HG03139 (cell line): ENCODE measurements around the gene HNF4A.

Experiments
- ATAC-seq: cut with Tn5 transposase; IDR thresholded peaks from one replicate; pipeline ENCODE4 v1.9.1; 2021; ENCODE audit not compliant: unreplicated experiment

The HNF4A gene

DNA sequence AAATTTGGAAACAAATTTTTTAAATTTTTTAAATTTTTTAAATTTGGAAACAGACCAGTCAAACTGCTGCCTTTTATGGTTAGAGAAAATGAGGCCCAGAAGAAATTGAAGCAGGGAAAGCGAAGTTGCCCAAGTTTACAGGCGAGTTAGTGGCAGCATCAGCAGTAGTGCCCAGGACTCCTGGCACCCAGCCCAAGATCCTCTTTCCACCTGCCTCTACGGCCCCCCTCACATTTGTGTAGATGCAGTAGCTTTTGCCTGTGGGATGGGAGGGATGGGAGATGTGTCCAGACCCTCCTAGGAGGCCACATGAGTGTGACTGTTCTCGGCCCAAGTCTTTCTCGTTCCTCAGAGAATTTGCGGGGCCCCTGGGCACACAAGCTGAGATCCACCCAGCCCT lies 49.8 kb downstream of the HNF4A start:
- ATAC-seq, result no peak

GRCh38 chr20:44405785-44406571 lies 50.5 kb downstream of the HNF4A start:
- no peak for ATAC-seq

GRCh38 chr20:44406572-44407137 lies 51.2 kb downstream of the HNF4A start:
- ATAC-seq, result no peak

GRCh38 chr20:44407402-44408184 lies 52.1 kb downstream of the HNF4A start:
- ATAC-seq, result no peak

DNA sequence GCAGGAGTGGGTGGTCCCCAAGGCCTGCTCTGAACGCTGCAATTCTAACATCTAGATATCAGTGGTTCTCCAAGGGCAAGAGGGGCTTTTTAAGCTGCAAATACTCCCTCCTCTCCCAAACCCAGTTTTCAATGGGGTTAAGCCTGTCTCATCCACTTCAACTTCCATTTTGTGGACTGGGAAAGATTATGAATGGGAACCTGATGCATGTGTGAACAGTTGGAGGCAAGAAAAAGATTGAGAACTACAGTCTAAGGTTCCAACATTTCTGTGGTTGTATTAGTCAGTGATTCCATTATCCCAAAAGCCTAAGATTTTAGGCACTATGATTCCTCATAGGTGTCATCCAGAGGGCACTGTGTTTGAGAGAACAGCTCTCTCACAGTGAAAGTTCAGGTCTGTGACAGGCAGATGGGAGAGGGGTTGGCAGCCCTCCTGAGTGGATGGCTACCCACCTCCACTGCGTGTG lies 53.7 kb downstream of the HNF4A start:
- no peak for ATAC-seq

GRCh38 chr20:44410583-44411019 lies 55.1 kb downstream of the HNF4A start:
- no peak for ATAC-seq

GRCh38 chr20:44411020-44411756 lies 55.7 kb downstream of the HNF4A start:
- no peak for ATAC-seq

DNA sequence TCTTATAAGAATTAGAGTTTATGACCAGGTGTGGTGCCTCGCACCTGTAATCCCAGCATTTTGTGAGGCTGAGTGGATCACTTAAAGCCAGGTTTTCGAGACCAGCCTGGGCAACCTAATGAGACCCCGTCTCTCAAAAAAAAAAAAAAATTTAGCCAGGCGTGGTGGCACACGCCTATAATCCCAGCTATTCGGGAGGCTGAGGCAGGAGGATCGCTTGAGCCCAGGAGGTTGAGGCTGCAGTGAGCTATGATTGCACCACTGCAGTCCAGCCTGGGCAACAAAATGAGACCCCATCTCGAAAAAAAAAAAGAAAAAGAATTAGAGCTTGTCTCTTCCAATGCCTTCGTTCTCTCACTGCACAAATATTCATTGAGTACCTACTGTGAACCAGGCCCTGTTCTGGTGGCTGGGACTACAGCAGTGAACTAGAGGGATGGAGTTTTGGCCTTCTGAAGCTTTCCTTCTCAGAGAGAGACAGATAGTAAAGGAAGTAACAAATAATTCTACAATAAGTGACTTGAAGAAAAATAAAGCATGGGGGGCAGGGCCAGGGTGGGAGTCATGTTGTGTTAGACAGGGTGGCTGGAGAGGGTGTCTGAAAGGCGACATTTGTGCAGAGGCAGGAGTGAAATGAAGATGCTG lies 56.4 kb downstream of the HNF4A start:
- ATAC-seq, result no peak

- no peak for ATAC-seq
Measured at GRCh38 chr20:44412402-44413144, 57.1 kb downstream of the HNF4A start.

DNA sequence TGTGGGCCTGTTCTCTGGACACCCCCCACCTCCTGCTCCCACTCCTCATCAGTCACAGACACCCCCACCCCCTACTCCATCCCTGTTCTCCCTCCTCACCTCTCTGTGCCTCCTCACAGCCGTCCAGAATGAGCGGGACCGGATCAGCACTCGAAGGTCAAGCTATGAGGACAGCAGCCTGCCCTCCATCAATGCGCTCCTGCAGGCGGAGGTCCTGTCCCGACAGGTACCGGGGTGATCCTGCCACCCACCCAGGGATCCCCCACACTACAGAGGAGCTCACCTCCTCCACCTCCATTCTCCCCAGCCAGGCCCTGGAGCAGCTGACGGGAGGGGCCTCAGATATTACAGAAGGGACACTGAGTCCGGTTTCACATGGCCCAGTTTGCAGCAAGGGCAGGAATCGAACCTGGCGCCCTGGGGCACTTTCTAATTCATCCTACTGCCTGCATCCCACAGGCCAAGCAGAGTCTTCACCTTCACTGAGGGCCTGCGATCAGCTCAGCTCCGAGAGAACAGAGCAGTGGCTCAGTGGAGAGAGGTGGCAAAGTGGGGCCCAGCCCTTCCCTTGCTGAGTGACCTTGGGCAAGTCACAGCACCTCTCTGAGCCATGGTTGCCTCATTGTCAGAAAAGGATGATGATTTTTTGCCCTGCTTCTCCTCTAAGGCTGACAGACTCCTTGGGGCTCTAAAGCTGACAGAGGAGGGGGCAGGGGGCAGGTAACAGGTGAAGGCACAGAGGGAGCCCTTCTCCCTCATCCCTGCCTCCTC lies 58.3 kb downstream of the HNF4A start:
- ATAC-seq, result no peak

DNA sequence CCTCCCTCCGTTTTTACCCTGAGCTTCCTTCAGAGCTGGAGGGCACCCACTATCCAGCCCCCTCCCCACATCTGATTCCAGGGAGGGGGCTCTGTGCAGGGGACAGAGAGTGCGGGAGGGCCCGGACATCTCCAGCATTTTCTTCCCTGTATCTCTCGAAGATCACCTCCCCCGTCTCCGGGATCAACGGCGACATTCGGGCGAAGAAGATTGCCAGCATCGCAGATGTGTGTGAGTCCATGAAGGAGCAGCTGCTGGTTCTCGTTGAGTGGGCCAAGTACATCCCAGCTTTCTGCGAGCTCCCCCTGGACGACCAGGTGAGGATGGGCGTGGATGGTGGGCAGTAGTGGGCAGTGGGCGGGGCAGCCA lies 58.8 kb downstream of the HNF4A start:
- no peak for ATAC-seq

- no peak for ATAC-seq
Measured at GRCh38 chr20:44414808-44415207, 59.3 kb downstream of the HNF4A start.

DNA sequence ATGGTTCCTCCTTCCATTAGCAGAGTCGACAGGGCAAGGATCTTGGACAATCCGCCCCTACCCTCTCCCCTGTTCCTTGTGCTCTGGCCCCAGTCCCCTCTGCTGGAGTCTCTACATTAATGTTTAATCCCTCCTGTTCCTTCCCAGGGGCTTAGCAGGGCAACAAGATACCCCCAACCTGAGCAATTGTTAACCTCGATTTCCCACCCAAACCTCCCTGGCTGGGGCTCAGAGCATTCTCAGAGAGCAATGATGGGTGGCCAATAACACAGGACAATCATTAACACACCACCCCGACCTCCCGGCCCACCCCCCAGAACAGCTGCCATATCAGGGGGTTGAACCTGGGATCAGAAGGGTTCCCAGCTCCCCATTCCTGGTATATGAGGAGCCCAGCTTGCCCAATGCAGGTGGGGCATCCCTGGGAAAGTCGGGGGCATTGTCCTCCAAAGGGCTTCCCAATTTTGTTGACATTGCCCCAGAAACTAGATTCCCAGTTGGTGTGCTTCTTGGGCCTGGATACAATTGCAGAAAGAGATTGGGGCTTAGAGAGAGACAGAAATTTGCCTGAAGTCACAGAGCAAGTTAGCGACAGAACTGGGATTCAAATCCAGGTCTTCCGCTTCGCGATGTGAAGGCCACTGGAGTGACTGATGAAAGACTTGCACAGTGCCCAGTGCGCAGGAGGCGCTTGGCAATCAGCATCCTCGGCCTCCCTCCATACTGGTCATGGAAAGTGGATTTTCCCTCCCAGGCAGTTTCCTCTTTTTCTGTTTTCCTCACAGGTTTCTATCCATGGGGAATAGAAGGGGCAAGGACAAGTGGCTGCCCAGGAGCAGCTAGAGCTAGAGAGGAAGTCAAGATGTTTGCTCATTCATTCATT lies 60.6 kb downstream of the HNF4A start:
- no peak for ATAC-seq

DNA sequence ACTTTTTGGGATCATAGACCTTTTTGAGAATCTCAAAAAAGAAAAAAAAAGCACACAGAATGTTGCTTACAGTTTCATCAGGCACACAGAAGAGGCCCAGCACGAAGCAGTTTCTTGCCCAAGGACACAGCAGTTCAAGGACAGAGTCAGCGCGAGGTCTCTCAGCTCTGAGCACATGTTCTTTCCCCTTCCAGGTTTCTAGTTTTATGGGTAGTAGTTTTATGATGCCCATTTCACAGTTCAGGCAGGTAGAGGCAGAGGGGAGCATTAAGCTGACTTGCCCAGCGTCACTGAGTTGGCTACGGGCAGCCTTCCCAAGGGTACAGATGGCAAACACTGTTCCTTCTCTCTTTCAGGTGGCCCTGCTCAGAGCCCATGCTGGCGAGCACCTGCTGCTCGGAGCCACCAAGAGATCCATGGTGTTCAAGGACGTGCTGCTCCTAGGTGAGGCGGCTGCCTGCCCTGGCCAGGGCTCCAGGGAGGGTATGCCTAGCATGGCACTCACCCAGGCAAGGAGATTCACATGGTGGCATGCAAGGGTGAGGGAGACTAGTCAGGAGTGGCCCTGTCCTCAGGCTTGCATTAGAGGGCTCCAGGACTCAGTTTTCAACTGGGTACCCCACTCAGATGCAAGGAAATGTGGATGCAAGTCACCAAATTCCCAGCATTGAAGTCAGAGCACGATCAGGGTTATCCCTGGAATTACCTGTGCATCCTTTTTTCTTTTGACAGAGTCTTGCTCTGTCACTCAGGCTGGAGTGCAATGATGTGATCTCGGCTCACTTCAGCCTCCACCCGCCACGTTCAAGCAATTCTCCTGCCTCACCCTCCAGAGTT lies 62.8 kb downstream of the HNF4A start:
- ATAC-seq, result no peak

DNA sequence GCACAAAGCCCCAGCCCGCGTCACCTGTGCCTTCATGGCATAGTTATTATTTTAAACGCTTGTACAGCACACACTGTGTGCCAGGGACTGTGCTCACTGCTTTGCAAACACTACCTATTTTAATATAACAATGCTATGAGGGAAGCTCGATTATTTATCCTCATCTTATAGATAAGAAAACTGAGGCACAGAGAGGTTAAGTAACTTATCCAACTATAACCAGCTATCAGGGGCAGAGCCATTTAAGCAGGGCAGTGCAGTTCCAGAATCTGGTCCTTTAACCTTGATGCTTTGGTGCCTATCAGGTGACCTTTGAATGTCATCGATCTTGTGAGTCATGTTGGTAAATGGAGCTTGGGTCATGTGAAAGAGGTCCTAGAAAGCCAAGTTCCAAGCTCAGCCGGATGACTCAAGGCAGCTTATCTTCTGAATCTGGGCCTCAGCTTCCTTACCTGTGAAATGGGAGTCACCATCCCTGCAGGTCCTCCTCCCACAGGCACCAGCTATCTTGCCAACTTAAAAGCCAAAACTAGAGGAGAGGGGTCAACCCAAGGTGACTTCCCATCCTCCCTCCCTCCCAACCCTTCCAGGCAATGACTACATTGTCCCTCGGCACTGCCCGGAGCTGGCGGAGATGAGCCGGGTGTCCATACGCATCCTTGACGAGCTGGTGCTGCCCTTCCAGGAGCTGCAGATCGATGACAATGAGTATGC lies 63.8 kb downstream of the HNF4A start:
- no peak for ATAC-seq

DNA sequence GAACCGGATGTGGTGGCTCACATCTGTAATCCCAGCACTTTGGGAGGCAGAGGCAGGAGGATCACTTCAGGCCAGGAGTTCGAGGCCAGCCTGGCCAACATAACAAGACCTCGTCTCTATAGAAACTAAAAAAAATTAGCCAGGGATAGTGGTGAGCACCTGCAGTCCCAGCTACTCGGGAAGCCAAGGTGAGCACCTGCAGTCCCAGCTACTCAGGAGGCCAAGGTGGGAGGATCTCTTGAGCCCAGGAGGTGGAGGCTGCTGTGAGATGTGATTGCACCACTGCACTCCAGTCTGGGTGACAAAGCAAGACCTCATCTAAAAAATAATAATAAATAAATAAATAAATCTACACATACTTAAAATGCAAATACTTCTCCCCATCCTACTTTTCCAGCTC lies 65.0 kb downstream of the HNF4A start:
- no peak for ATAC-seq

- no peak for ATAC-seq
Measured at GRCh38 chr20:44422083-44422482, 66.6 kb downstream of the HNF4A start.
